IMR-90 (cell line): ENCODE data around the gene PDE6A. TPM values are rescaled to one million over a fixed set of nuclear protein-coding genes. Genes with fewer than 3 reads are reported as not detected.

Source experiments
- ATAC-seq: fragments of 200-7000 bp; cut with Tn5 transposase; 2 replicates; pipeline ENCODE4 v1.9.1; 2020; ENCODE audit warnings: low read depth, mild to moderate bottlenecking, moderate library complexity
- BruUV-seq: library from RNA; stranded (reverse); fragments of 400-500 nt; replicated peaks from 2 replicates; lab custom pipeline; 2021; lab: Mats Ljungman, UMichigan
- CTCF ChIA-PET: fragments of 300-600 bp; formaldehyde crosslinking; extraction: SDS; loops from one replicate; lab custom pipeline; 2021; ENCODE audit warnings: antibody characterized with exemption; lab: Yijun Ruan, JAX
- POLR2A ChIA-PET: fragments of 300-600 bp; sonication (Branson Sonifier 250); formaldehyde crosslinking; loops from one replicate; lab custom pipeline; 2022; ENCODE audit warnings: antibody characterized with exemption; ENCODE audit not compliant: unreplicated experiment; lab: Charles Lee
- DNase-seq: peaks from one replicate; pipeline ENCODE4 v3.0.0; 2013
- H2AFZ ChIP-seq: replicated peaks from 2 replicates; pipeline ENCODE3; 2013; ENCODE audit warnings: low read length, mild to moderate bottlenecking; ENCODE audit not compliant: poor library complexity
- H2AK5ac ChIP-seq: 2 replicates; pipeline ENCODE4 v1.6.1; 2013; ENCODE audit warnings: low read depth, low read length, inconsistent platforms
- H2AK9ac ChIP-seq: replicated peaks from 2 replicates; pipeline ENCODE3; 2013; ENCODE audit warnings: mild to moderate bottlenecking, low read depth, low read length, moderate library complexity; ENCODE audit not compliant: poor library complexity
- H2BK120ac ChIP-seq: 2 replicates; pipeline ENCODE4 v1.6.1; 2013; ENCODE audit warnings: low read depth, low read length, inconsistent platforms
- H2BK15ac ChIP-seq: 3 replicates; pipeline ENCODE4 v1.6.1; 2013; ENCODE audit warnings: low read depth, low read length, inconsistent platforms
- H2BK20ac ChIP-seq: 2 replicates; pipeline ENCODE4 v1.6.1; 2013; ENCODE audit warnings: low read depth, mild to moderate bottlenecking, inconsistent platforms, low read length, moderate library complexity
- H2BK5ac ChIP-seq: 2 replicates; pipeline ENCODE4 v1.6.1; 2013; ENCODE audit warnings: mild to moderate bottlenecking, low read depth, low read length, inconsistent platforms; ENCODE audit not compliant: poor library complexity, severe bottlenecking
- H3K14ac ChIP-seq: replicated peaks from 2 replicates; pipeline ENCODE4 v1.6.1; 2013; ENCODE audit warnings: low read depth, low read length, inconsistent platforms
- H3K18ac ChIP-seq: 2 replicates; pipeline ENCODE4 v1.6.1; 2013; ENCODE audit warnings: low read depth, low read length, control low read depth
- H3K23ac ChIP-seq: 2 replicates; pipeline ENCODE4 v1.6.1; 2013; ENCODE audit warnings: low read depth, low read length, inconsistent platforms
- H3K27ac ChIP-seq: 2 replicates; pipeline ENCODE4 v1.5.1; 2013; ENCODE audit warnings: mild to moderate bottlenecking, control low read depth, low read length; ENCODE audit not compliant: insufficient read depth
- H3K27me3 ChIP-seq: 2 replicates; pipeline ENCODE4 v1.6.1; 2013; ENCODE audit warnings: low read length; ENCODE audit not compliant: control insufficient read depth, insufficient read depth
- H3K36me3 ChIP-seq: 2 replicates; pipeline ENCODE4 v1.6.1; 2013; ENCODE audit warnings: low read length, mixed read lengths; ENCODE audit not compliant: control insufficient read depth, insufficient read depth
- H3K4ac ChIP-seq: 2 replicates; pipeline ENCODE4 v1.6.1; 2013; ENCODE audit warnings: low read depth, low read length, inconsistent platforms
- H3K4me1 ChIP-seq: 2 replicates; pipeline ENCODE4 v1.6.1; 2013; ENCODE audit warnings: low read length, mixed read lengths; ENCODE audit not compliant: control insufficient read depth, insufficient read depth
- H3K4me2 ChIP-seq: 2 replicates; pipeline ENCODE4 v1.6.1; 2013; ENCODE audit warnings: low read depth, mild to moderate bottlenecking, control low read depth, low read length, moderate library complexity
- H3K4me3 ChIP-seq: 2 replicates; pipeline ENCODE4 v1.5.1; 2013; ENCODE audit warnings: low read depth, mild to moderate bottlenecking, control low read depth, low read length, moderate library complexity; ENCODE audit not compliant: insufficient read depth
- H3K56ac ChIP-seq: 2 replicates; pipeline ENCODE4 v1.6.1; 2013; ENCODE audit warnings: low read length, inconsistent platforms; ENCODE audit not compliant: insufficient read depth; ENCODE audit errors: extremely low read depth
- H3K79me1 ChIP-seq, 2 experiments: 2 replicates each; pipeline ENCODE4 v1.6.1; 2013; ENCODE audit warnings: low read length in 2 of 2, inconsistent platforms in 1 of 2, low read depth in 1 of 2
- H3K9ac ChIP-seq: 2 replicates; pipeline ENCODE4 v1.6.1; 2013; ENCODE audit warnings: low read depth, low read length, control low read depth
- H3K9me1 ChIP-seq: 2 replicates; pipeline ENCODE4 v1.6.1; 2013; ENCODE audit warnings: low read length, inconsistent platforms; ENCODE audit not compliant: insufficient read depth
- H3K9me3 ChIP-seq: 2 replicates; pipeline ENCODE4 v1.6.1; 2013; ENCODE audit warnings: low read length; ENCODE audit not compliant: control insufficient read depth, insufficient read depth
- H4K20me1 ChIP-seq: 2 replicates; pipeline ENCODE4 v1.6.1; 2013; ENCODE audit warnings: low read length, inconsistent platforms; ENCODE audit not compliant: insufficient read depth
- H4K5ac ChIP-seq: 2 replicates; pipeline ENCODE4 v1.6.1; 2013; ENCODE audit warnings: mild to moderate bottlenecking, low read depth, low read length, control low read depth
- H4K8ac ChIP-seq, 2 experiments: 2 replicates each; pipeline ENCODE4 v1.6.1; 2013; ENCODE audit warnings: low read depth in 2 of 2, low read length in 2 of 2, control low read depth in 1 of 2, inconsistent platforms in 1 of 2
- H4K91ac ChIP-seq: 2 replicates; pipeline ENCODE4 v1.6.1; 2013; ENCODE audit warnings: low read depth, low read length, inconsistent platforms; ENCODE audit not compliant: insufficient read depth
- BHLHE40 ChIP-seq: fragments of 150-350 bp; IDR thresholded peaks from 2 replicates; pipeline ENCODE4 v1.6.1; 2016; ENCODE audit warnings: mild to moderate bottlenecking, low read depth, low read length
- CEBPB ChIP-seq: IDR thresholded peaks from 2 replicates; pipeline ENCODE4 v1.6.1; 2012; ENCODE audit warnings: low read depth, low read length, improper control_type of control experiment
- CHD1 ChIP-seq: IDR thresholded peaks from 2 replicates; pipeline ENCODE4 v1.6.1; 2012; ENCODE audit warnings: low read depth, low read length, improper control_type of control experiment
- ELK1 ChIP-seq: fragments of 150-350 bp; IDR thresholded peaks from 2 replicates; pipeline ENCODE4 v1.6.1; 2016; ENCODE audit warnings: low read depth, mild to moderate bottlenecking, low read length, moderate library complexity, borderline replicate concordance
- FOS ChIP-seq: fragments of 150-350 bp; IDR thresholded peaks from 2 replicates; pipeline ENCODE4 v1.6.1; 2016; ENCODE audit warnings: low read depth, low read length
- MAFK ChIP-seq: IDR thresholded peaks from 2 replicates; pipeline ENCODE4 v1.6.1; 2012; ENCODE audit warnings: low read depth, low read length, improper control_type of control experiment
- MAZ ChIP-seq: IDR thresholded peaks from 2 replicates; pipeline ENCODE4 v1.6.1; 2012; ENCODE audit warnings: low read depth, mild to moderate bottlenecking, low read length, improper control_type of control experiment, moderate library complexity, borderline replicate concordance
- MXI1 ChIP-seq: IDR thresholded peaks from 2 replicates; pipeline ENCODE4 v1.6.1; 2012; ENCODE audit warnings: low read depth, mild to moderate bottlenecking, low read length, moderate library complexity, borderline replicate concordance
- POLR2A ChIP-seq: IDR thresholded peaks from 2 replicates; pipeline ENCODE4 v1.6.1; 2012; ENCODE audit warnings: mild to moderate bottlenecking, low read depth, low read length
- RCOR1 ChIP-seq: IDR thresholded peaks from 2 replicates; pipeline ENCODE4 v1.6.1; 2012; ENCODE audit warnings: mild to moderate bottlenecking, low read length, improper control_type of control experiment; ENCODE audit not compliant: insufficient replicate concordance
- RFX5 ChIP-seq: IDR thresholded peaks from 2 replicates; pipeline ENCODE4 v1.8.0; 2012; ENCODE audit warnings: low read depth, mild to moderate bottlenecking, low read length, moderate library complexity
- SMC3 ChIP-seq: fragments of 150-350 bp; IDR thresholded peaks from 2 replicates; pipeline ENCODE4 v1.6.1; 2016; ENCODE audit warnings: low read depth, mild to moderate bottlenecking, antibody characterized with exemption, low read length, moderate library complexity
- USF2 ChIP-seq: fragments of 150-350 bp; IDR thresholded peaks from 2 replicates; pipeline ENCODE4 v1.6.1; 2017; ENCODE audit warnings: mild to moderate bottlenecking, antibody characterized with exemption, low read length, low read depth
- WGBS, 2 experiments: methylation state at CpG; one replicate each; pipeline versions ENCODE4 v1.1.5 to v1.1.7; 2013; ENCODE audit warnings: missing lambda C conversion rate in 2 of 2; ENCODE audit not compliant: insufficient read length in 1 of 2; ENCODE audit errors: extremely low coverage in 2 of 2; 5-methylcytosine and 5-hydroxymethylcytosine counted together
- dilution Hi-C: fragments of 300-500 bp; cut with HindIII; formaldehyde crosslinking; loops from one replicate; pipeline ENCODE4 v1.14.3; 2018; ENCODE audit warnings: low sequenced_read_pairs; ENCODE audit not compliant: unreplicated experiment
- in situ Hi-C: fragments of 300-500 bp; cut with MboI; formaldehyde crosslinking; loops from 3 replicates; pipeline ENCODE4 v1.14.3; 2019; ENCODE audit warnings: low sequenced_read_pairs, inconsistent platforms, mixed read lengths
- intact Hi-C: fragments of 100-400 bp; cut with micrococcal nuclease; formaldehyde crosslinking; loops from 2 replicates; pipeline ENCODE4 v1.10.0; 2022
- polyA plus RNA-seq, 3 experiments: library from polyadenylated mRNA; depleted of rRNA; stranded (reverse); fragments of >200 nt; gene quantifications; 2 replicates each; pipeline ENCODE4 v1.2.3, GENCODE V29; 2012; ENCODE audit warnings: low replicate concordance in 1 of 3
- total RNA-seq: library from RNA; depleted of rRNA; stranded (reverse); fragments of >200 nt; gene quantifications from 2 replicates; pipeline ENCODE4 v1.2.3, GENCODE V29; 2012
- TF ChIP-seq, protein P1 (sequence below): conservative IDR thresholded peaks from 2 replicates; pipeline ENCODE4 v1.5.1; 2012; ENCODE audit warnings: mild to moderate bottlenecking, low read depth, low read length, improper control_type of control experiment

Gene PDE6A
- total and polyA plus RNA-seq, 2 of the 4 experiments (the other 2 are of a cell fraction): not detected

- ChIA-PET CTCF (no interaction called here), POLR2A (no interaction called here)
- H2BK5ac ChIP-seq: no peak overlapping the region
- DNase-seq (no peak), ATAC-seq (no peak)
- no peak overlapping the region for H3K4ac ChIP-seq
- H3K9ac ChIP-seq: no peak overlapping the region
- H3K27ac ChIP-seq: no peak overlapping the region
- H4K8ac ChIP-seq: no peak overlapping the region
- H3K23ac ChIP-seq: no peak overlapping the region
- no peak overlapping the region for H3K4me2 ChIP-seq
- H3K14ac ChIP-seq: no peak overlapping the region
- no CpG with 5 or more reads among the region's 1 CpG for WGBS, 2 experiments
- no TSS peak for BruUV-seq
- no peak overlapping the region for H3K4me3 ChIP-seq
- no peak overlapping the region for H4K5ac ChIP-seq
- no peak overlapping the region for H2AFZ ChIP-seq
- H3K4me1 ChIP-seq: no peaks in the 10 kb centered on the region
- H4K91ac ChIP-seq: no peak overlapping the region
- no peak overlapping the region for H2BK120ac ChIP-seq
- no peak overlapping the region for H2BK15ac ChIP-seq
- in situ Hi-C loops: no loop called here
- H2AK5ac ChIP-seq: no peak overlapping the region
- no peak overlapping the region for H3K56ac ChIP-seq
- 0 out of 2 replicates have a peak, but pooled peaks cover 3% of the 10 kb centered on the region for H3K9me1 ChIP-seq
- no peaks in the 10 kb centered on the region; the same call in 1 of the 2 replicates for H4K20me1 ChIP-seq
- H3K18ac ChIP-seq: no peak overlapping the region
- no peak for TF ChIP-seq MXI1
- no peak for TF ChIP-seq SMC3
- no peak for TF ChIP-seq POLR2A
- no peak for TF ChIP-seq BHLHE40
- TF ChIP-seq, protein P1, sequence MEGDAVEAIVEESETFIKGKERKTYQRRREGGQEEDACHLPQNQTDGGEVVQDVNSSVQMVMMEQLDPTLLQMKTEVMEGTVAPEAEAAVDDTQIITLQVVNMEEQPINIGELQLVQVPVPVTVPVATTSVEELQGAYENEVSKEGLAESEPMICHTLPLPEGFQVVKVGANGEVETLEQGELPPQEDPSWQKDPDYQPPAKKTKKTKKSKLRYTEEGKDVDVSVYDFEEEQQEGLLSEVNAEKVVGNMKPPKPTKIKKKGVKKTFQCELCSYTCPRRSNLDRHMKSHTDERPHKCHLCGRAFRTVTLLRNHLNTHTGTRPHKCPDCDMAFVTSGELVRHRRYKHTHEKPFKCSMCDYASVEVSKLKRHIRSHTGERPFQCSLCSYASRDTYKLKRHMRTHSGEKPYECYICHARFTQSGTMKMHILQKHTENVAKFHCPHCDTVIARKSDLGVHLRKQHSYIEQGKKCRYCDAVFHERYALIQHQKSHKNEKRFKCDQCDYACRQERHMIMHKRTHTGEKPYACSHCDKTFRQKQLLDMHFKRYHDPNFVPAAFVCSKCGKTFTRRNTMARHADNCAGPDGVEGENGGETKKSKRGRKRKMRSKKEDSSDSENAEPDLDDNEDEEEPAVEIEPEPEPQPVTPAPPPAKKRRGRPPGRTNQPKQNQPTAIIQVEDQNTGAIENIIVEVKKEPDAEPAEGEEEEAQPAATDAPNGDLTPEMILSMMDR: no peak
- no peak for TF ChIP-seq USF2
- no peak for TF ChIP-seq RCOR1
- no peak for TF ChIP-seq CEBPB
- no peak for TF ChIP-seq CHD1
- TF ChIP-seq FOS: no peak
- no peak for TF ChIP-seq ELK1
- TF ChIP-seq MAFK: no peak
- TF ChIP-seq MAZ: no peak
- TF ChIP-seq RFX5: no peak
- H3K36me3 ChIP-seq: peaks cover 6% of the 10 kb centered on the region
- H3K27me3 ChIP-seq: no peaks in the 10 kb centered on the region
- intact Hi-C loops: loop anchor here (10.0 kb wide), 1 partner anchor 315 kb away; no protein-coding TSS in a partner anchor
- no peaks in the 10 kb centered on the region for H3K9me3 ChIP-seq
- H2BK20ac ChIP-seq: no peak overlapping the region
- H3K79me1 ChIP-seq: no peaks in the 10 kb centered on the region; a peak in 1 of 4 replicates
- no peak overlapping the region for H2AK9ac ChIP-seq
- dilution Hi-C loops: no loop called here
These were observed 35.3 kb upstream of the PDE6A start for GRCh38 chr5:149979896-149980295.
